Peyer's patch (tissue), 4 donors: ENCODE results near the gene TMEM91.
"Not testable (repeated sequence)": the region's sequence is repeated elsewhere in the genome, so short reads cannot be mapped to it uniquely, and the experiment has no call there.

Experiments
- POLR2A ChIP-seq, 2 donors: fragments of 450-650 bp; IDR thresholded peaks; one replicate each; pipeline ENCODE4 v1.5.1; 2017; ENCODE audit warnings: antibody characterized with exemption in 2 of 2, mild to moderate bottlenecking in 2 of 2, moderate library complexity in 2 of 2
- TF ChIP-seq, protein P1 (sequence below), 6 experiments: fragments of 450-650 bp in 4 of 6; fragments of 200-600 bp in 2 of 6; sonication (generic) in 1 of 6; IDR thresholded peaks; one replicate each; pipeline ENCODE4 v1.5.1; 2017 to 2019; ENCODE audit warnings: antibody characterized with exemption in 6 of 6, mild to moderate bottlenecking in 3 of 6, moderate library complexity in 1 of 6

DNA sequence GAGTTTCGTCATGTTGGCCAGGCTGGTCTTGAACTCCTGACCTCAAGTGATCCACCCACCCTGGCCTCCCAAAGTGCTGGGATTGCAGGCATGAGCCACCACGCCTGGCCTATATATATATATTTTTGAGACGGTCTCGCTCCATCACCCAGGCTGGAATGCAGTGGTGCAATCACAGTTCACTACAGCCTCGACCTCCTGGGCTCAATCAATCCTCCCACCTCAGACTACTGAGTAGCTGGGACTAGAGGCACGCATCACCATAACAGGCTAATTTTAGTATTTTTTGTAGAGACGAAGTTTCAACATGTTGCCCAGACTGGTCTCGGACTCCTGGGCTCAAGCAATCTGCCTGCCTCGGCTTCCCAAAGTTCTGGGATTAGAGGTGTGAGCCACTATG lies 29.4 kb upstream of the TMEM91 start:
- TF ChIP-seq POLR2A (IDR thresholded peaks at IDR 0.05) = not testable (repeated sequence)
- TF ChIP-seq, protein P1, sequence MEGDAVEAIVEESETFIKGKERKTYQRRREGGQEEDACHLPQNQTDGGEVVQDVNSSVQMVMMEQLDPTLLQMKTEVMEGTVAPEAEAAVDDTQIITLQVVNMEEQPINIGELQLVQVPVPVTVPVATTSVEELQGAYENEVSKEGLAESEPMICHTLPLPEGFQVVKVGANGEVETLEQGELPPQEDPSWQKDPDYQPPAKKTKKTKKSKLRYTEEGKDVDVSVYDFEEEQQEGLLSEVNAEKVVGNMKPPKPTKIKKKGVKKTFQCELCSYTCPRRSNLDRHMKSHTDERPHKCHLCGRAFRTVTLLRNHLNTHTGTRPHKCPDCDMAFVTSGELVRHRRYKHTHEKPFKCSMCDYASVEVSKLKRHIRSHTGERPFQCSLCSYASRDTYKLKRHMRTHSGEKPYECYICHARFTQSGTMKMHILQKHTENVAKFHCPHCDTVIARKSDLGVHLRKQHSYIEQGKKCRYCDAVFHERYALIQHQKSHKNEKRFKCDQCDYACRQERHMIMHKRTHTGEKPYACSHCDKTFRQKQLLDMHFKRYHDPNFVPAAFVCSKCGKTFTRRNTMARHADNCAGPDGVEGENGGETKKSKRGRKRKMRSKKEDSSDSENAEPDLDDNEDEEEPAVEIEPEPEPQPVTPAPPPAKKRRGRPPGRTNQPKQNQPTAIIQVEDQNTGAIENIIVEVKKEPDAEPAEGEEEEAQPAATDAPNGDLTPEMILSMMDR (IDR thresholded peaks at IDR 0.05) = not testable (repeated sequence)
